Hepatocyte (in vitro differentiated cells): ENCODE measurements around the gene PRKG1. TPM values are rescaled to one million over a fixed set of nuclear protein-coding genes. Genes with fewer than 3 reads are reported as not detected.
"Not testable (repeated sequence)": the region's sequence is repeated elsewhere in the genome, so short reads cannot be mapped to it uniquely, and the experiment has no call there.

ENCODE experiments used
- DNase-seq: peaks from one replicate; pipeline ENCODE4 v3.0.0-alpha.2; 2016; ENCODE audit warnings: low spot score
- H2AFZ ChIP-seq: fragments of 200-600 bp; sonication (generic); 2 replicates; pipeline ENCODE4 v1.6.0; 2016; ENCODE audit warnings: antibody characterized with exemption, mild to moderate bottlenecking
- H3K27ac ChIP-seq: fragments of 200-600 bp; sonication (generic); 2 replicates; pipeline ENCODE4 v1.5.1; 2016; ENCODE audit warnings: mild to moderate bottlenecking
- H3K27me3 ChIP-seq: fragments of 200-600 bp; sonication (generic); 2 replicates; pipeline ENCODE4 v1.6.1; 2016
- H3K36me3 ChIP-seq: fragments of 200-600 bp; sonication (generic); replicated peaks from 2 replicates; pipeline ENCODE4 v1.5.1; 2016; ENCODE audit warnings: low read depth; ENCODE audit not compliant: insufficient read depth
- H3K4me1 ChIP-seq: fragments of 200-600 bp; sonication (generic); 2 replicates; pipeline ENCODE4 v1.5.1; 2016; ENCODE audit warnings: mild to moderate bottlenecking, moderate library complexity; ENCODE audit not compliant: insufficient read depth
- H3K4me2 ChIP-seq: fragments of 200-600 bp; sonication (generic); 2 replicates; pipeline ENCODE4 v1.6.0; 2016
- H3K4me3 ChIP-seq: fragments of 200-600 bp; sonication (generic); 2 replicates; pipeline ENCODE4 v1.5.1; 2016; ENCODE audit warnings: mild to moderate bottlenecking
- H3K79me2 ChIP-seq: fragments of 200-600 bp; sonication (generic); 2 replicates; pipeline ENCODE4 v1.6.0; 2017; ENCODE audit warnings: mild to moderate bottlenecking
- H3K9me2 ChIP-seq: fragments of 200-600 bp; sonication (generic); replicated peaks from 2 replicates; pipeline ENCODE4 v1.6.0; 2017; ENCODE audit warnings: mild to moderate bottlenecking; ENCODE audit not compliant: insufficient read depth
- H3K9me3 ChIP-seq: fragments of 200-600 bp; sonication (generic); 2 replicates; pipeline ENCODE4 v1.5.1; 2016; ENCODE audit warnings: low read depth, mild to moderate bottlenecking
- H4K20me1 ChIP-seq: fragments of 200-600 bp; sonication (generic); 2 replicates; pipeline ENCODE4 v1.6.0; 2016; ENCODE audit warnings: mild to moderate bottlenecking; ENCODE audit not compliant: insufficient read depth, poor library complexity, severe bottlenecking
- CTCF ChIP-seq: fragments of 200-600 bp; sonication (generic); IDR thresholded peaks from 2 replicates; pipeline ENCODE4 v1.5.1; 2016; ENCODE audit warnings: antibody characterized with exemption, mild to moderate bottlenecking; ENCODE audit not compliant: poor library complexity
- EZH2 ChIP-seq: fragments of 200-600 bp; sonication (generic); IDR thresholded peaks from 2 replicates; pipeline ENCODE4 v1.6.1; 2016; ENCODE audit warnings: antibody characterized with exemption, mild to moderate bottlenecking, borderline replicate concordance
- EZH2phosphoT487 ChIP-seq: fragments of 200-600 bp; sonication (generic); IDR thresholded peaks from one replicate; pipeline ENCODE4 v1.6.1; 2018; ENCODE audit warnings: antibody characterized with exemption, mild to moderate bottlenecking, low read depth, moderate library complexity; ENCODE audit not compliant: unreplicated experiment, severe bottlenecking
- WGBS: methylation state at CpG from one replicate; pipeline ENCODE4 v1.1.6; 2016; ENCODE audit warnings: low lambda C conversion rate; ENCODE audit errors: missing lambda C conversion rate; 5-methylcytosine and 5-hydroxymethylcytosine counted together
- polyA plus RNA-seq: library from polyadenylated mRNA; unstranded; fragments of >200 nt; fragmentation: Nextera tagmentation; extraction: Ambion mirVana; gene quantifications from 2 replicates; pipeline ENCODE4 v1.2.1, GENCODE V29; 2016
- total RNA-seq: library from RNA; depleted of rRNA; stranded (reverse); fragments of >200 nt; gene quantifications from 2 replicates; pipeline ENCODE4 v1.2.3, GENCODE V29; 2014

Gene PRKG1
- total and polyA plus RNA-seq, 2 experiments from 2014 or later = 4.0 to 8.1 TPM

- Histone ChIP-seq H3K4me3 (no peak overlapping the region), H2AFZ (no peak overlapping the region), H3K4me2 (no peak overlapping the region), H3K27me3 (no peaks in the 10 kb centered on the region), H3K36me3 (no peaks in the 10 kb centered on the region), H3K4me1 (peaks cover 6% of the 10 kb centered on the region), H3K79me2 (no peaks in the 10 kb centered on the region), H4K20me1 (no peaks in the 10 kb centered on the region), H3K9me2 (no peaks in the 10 kb centered on the region), H3K27ac (no peak overlapping the region), H3K9me3 (no peaks in the 10 kb centered on the region)
- WGBS = 88% methylated on average over 2 of the region's 2 CpGs
- DNase-seq = no peak
- TF ChIP-seq EZH2phosphoT487 (no peak), CTCF (no peak), EZH2 (no peak)
These were observed 1155.1 kb downstream of the PRKG1 start for GRCh38 chr10:52229291-52229931.

GRCh38 chr10:52232561-52233350 is 1158.5 kb downstream of the PRKG1 start:
- Histone ChIP-seq H3K4me2 (peak overlapping the region; percentile 82), H2AFZ (peak overlapping the region; percentile 96)
- WGBS = 62% methylated on average over 4 of the region's 4 CpGs

GRCh38 chr10:52233351-52233991 is 1159.2 kb downstream of the PRKG1 start:
- not testable (repeated sequence) for H3K27ac ChIP-seq, H3K9me3 ChIP-seq, DNase-seq, H3K27me3 ChIP-seq, H3K79me2 ChIP-seq, H3K9me2 ChIP-seq, H4K20me1 ChIP-seq, H3K36me3 ChIP-seq, H3K4me1 ChIP-seq
- peak overlapping the region; percentile 96 for H2AFZ ChIP-seq
- H3K4me3 ChIP-seq = peak overlapping the region; percentile 33
- WGBS = 20% methylated on average over 5 of the region's 34 CpGs
- H3K4me2 ChIP-seq = peak overlapping the region; percentile 82

More at GRCh38 chr10:52232561-52233350, 1158.5 kb downstream of the PRKG1 start:
- Histone ChIP-seq H3K4me3 (peak overlapping the region; percentile 33), H3K4me1 (peaks cover 6% of the 10 kb centered on the region), H3K9me3 (no peaks in the 10 kb centered on the region), H3K9me2 (no peaks in the 10 kb centered on the region), H4K20me1 (no peaks in the 10 kb centered on the region), H3K27ac (peak overlapping the region; percentile 4), H3K79me2 (no peaks in the 10 kb centered on the region), H3K36me3 (no peaks in the 10 kb centered on the region), H3K27me3 (no peaks in the 10 kb centered on the region)
- no peak for TF ChIP-seq EZH2
- no peak for TF ChIP-seq CTCF
- no peak for TF ChIP-seq EZH2phosphoT487
- DNase-seq = no peak

GRCh38 chr10:52239771-52240170 is 1165.5 kb downstream of the PRKG1 start:
- no peak overlapping the region for H3K4me3 ChIP-seq
- no peaks in the 10 kb centered on the region for H3K4me1 ChIP-seq
- WGBS = 90% methylated on average over 1 of the region's 1 CpG
- no peak overlapping the region for H3K4me2 ChIP-seq
- no peaks in the 10 kb centered on the region for H3K9me3 ChIP-seq
- no peaks in the 10 kb centered on the region for H3K9me2 ChIP-seq
- no peak for DNase-seq
- no peaks in the 10 kb centered on the region for H4K20me1 ChIP-seq
- H2AFZ ChIP-seq = no peak overlapping the region
- H3K36me3 ChIP-seq = no peaks in the 10 kb centered on the region
- no peak for TF ChIP-seq EZH2phosphoT487
- TF ChIP-seq CTCF = no peak
- no peak for TF ChIP-seq EZH2
- H3K27me3 ChIP-seq = no peaks in the 10 kb centered on the region
- H3K79me2 ChIP-seq = no peaks in the 10 kb centered on the region
- H3K27ac ChIP-seq = no peak overlapping the region
